ENCODE results near the gene ZC3H11A. TPM values are rescaled to one million over a fixed set of nuclear protein-coding genes. Genes with fewer than 3 reads are reported as not detected.

Gene ZC3H11A
- total RNA-seq, 3 donors from 2014 or later (not counting 1 experiment from before 2014, with no cell fraction given) = 71.1 to 79.9 (median 78.2) TPM

GRCh38 chr1:203763505-203763904, 31.9 kb upstream of the ZC3H11A start:
- H3K4me3 Mint-ChIP-seq = peak overlapping the region; percentile 76
- DNase-seq = peak in 1 of 2 donors; percentile 20
- peaks cover 40% of the 10 kb centered on the region for H3K4me1 ChIP-seq (ENCODE audit: control insufficient read depth, insufficient read depth, low read length)
- peak overlapping the region; percentile 97 to 99 for H3K27ac Mint-ChIP-seq
- H3K36me3 Mint-ChIP-seq = no peaks in the 10 kb centered on the region
- H3K9me3 ChIP-seq (ENCODE audit: control insufficient read depth, insufficient read depth, low read length) = no peaks in the 10 kb centered on the region
- peak overlapping the region; percentile 90 for H3K27ac ChIP-seq (ENCODE audit: low read length)
- no peak for TF ChIP-seq CTCF (IDR thresholded peaks at IDR 0.05)
- ATAC-seq = no peak
- H3K4me1 Mint-ChIP-seq = peaks cover 28 to 38% of the 10 kb centered on the region in 2 donors
- WGBS (ENCODE audit: insufficient coverage) = 100% methylated on average over 1 of the region's 1 CpG
- no peaks in the 10 kb centered on the region for H3K9me3 Mint-ChIP-seq
- H3K4me3 ChIP-seq (ENCODE audit: low read length) = no peak overlapping the region
- H3K27me3 ChIP-seq (ENCODE audit: control insufficient read depth, insufficient read depth, low read length) = no peaks in the 10 kb centered on the region
- intact Hi-C loops (cut with micrococcal nuclease) = loop anchor here (5.0 to 10.0 kb wide), 2 partner anchors 34 to 109 kb away; partner anchors contain the start of genes ZBED6 and ZC3H11A
- H3K27me3 Mint-ChIP-seq (ENCODE audit: low read depth in 2 of 2) = no peaks in the 10 kb centered on the region
- H3K36me3 ChIP-seq (ENCODE audit: control insufficient read depth, insufficient read depth, low read length) = no peaks in the 10 kb centered on the region

- H3K27me3 Mint-ChIP-seq (ENCODE audit: low read depth in 2 of 2) = no peaks in the 10 kb centered on the region
- 63% methylated on average over 3 of the region's 3 CpGs for WGBS (ENCODE audit: insufficient coverage)
- peak in 1 of 2 donors; percentile 39 for DNase-seq
- Histone ChIP-seq H3K9me3 (ENCODE audit: control insufficient read depth, insufficient read depth, low read length) (no peaks in the 10 kb centered on the region), H3K27me3 (ENCODE audit: control insufficient read depth, insufficient read depth, low read length) (no peaks in the 10 kb centered on the region), H3K4me1 (ENCODE audit: control insufficient read depth, insufficient read depth, low read length) (peaks cover 48% of the 10 kb centered on the region), H3K4me3 (ENCODE audit: low read length) (peak overlapping the region; percentile 69), H3K27ac (ENCODE audit: low read length) (peak overlapping the region; percentile 90), H3K36me3 (ENCODE audit: control insufficient read depth, insufficient read depth, low read length) (peaks cover 5% of the 10 kb centered on the region)
- no peak for ATAC-seq
- intact Hi-C loops (cut with micrococcal nuclease) = loop anchor here (1.0 to 10.0 kb wide), 6 partner anchors 8 to 477 kb away; partner anchors contain the start of genes ZBED6 and ZC3H11A
- no peaks in the 10 kb centered on the region for H3K9me3 Mint-ChIP-seq
- peaks cover 36 to 47% of the 10 kb centered on the region in 2 donors for H3K4me1 Mint-ChIP-seq
- no peaks in the 10 kb centered on the region for H3K36me3 Mint-ChIP-seq
- no peak for TF ChIP-seq CTCF (IDR thresholded peaks at IDR 0.05)
- peak overlapping the region; percentile 98 for H3K4me3 Mint-ChIP-seq
- peak overlapping the region; percentile 97 to 99 for H3K27ac Mint-ChIP-seq
These were observed 31.1 kb upstream of the ZC3H11A start for GRCh38 chr1:203764105-203765028.

- H3K27me3 Mint-ChIP-seq (ENCODE audit: low read depth in 2 of 2) = no peaks in the 10 kb centered on the region
These were observed 30.2 kb upstream of the ZC3H11A start, which contains the start of gene LAX1 for GRCh38 chr1:203765029-203765837. LAX1 (plus strand) TSS chr1:203765183; CDS start chr1:203765566, 383 bp downstream.

More at GRCh38 chr1:203765029-203765837, 30.2 kb upstream of the ZC3H11A start, which contains the start of gene LAX1:
- TF ChIP-seq CTCF (IDR thresholded peaks at IDR 0.05) = no peak
- no peaks in the 10 kb centered on the region for H3K27me3 ChIP-seq (ENCODE audit: control insufficient read depth, insufficient read depth, low read length)
- peaks cover 56% of the 10 kb centered on the region for H3K4me1 ChIP-seq (ENCODE audit: control insufficient read depth, insufficient read depth, low read length)
- intact Hi-C loops (cut with micrococcal nuclease) = loop anchor here (1.0 to 10.0 kb wide), 5 partner anchors 9 to 478 kb away; no protein-coding TSS in a partner anchor
- 35% methylated on average over 15 of the region's 16 CpGs for WGBS (ENCODE audit: insufficient coverage)
- peaks cover 45 to 54% of the 10 kb centered on the region in 2 donors for H3K4me1 Mint-ChIP-seq
- H3K4me3 Mint-ChIP-seq = peak within 1 kb of the TSS; percentile 98
- DNase-seq (peak; percentile 65 to 89), ATAC-seq (peak; percentile 69 to 89 (median 86))
- H3K9me3 Mint-ChIP-seq = no peaks in the 10 kb centered on the region
- peak within 1 kb of the TSS; percentile 97 to 99 for H3K27ac Mint-ChIP-seq
- H3K36me3 Mint-ChIP-seq = no peaks in the 10 kb centered on the region
- no peaks in the 10 kb centered on the region for H3K9me3 ChIP-seq (ENCODE audit: control insufficient read depth, insufficient read depth, low read length)
- peaks cover 6% of the 10 kb centered on the region for H3K36me3 ChIP-seq (ENCODE audit: control insufficient read depth, insufficient read depth, low read length)
- H3K27ac ChIP-seq (ENCODE audit: low read length) = peak within 1 kb of the TSS; percentile 90
- H3K4me3 ChIP-seq (ENCODE audit: low read length) = peak within 1 kb of the TSS; percentile 69

Measured in natural killer cell (primary cell).